Left kidney (tissue), 1 donor: ENCODE data around the gene RRAGC. TPM values are rescaled to one million over a fixed set of nuclear protein-coding genes. Genes with fewer than 3 reads are reported as not detected.

Experiments
- polyA plus RNA-seq: library from polyadenylated mRNA; unstranded; fragments of 120-200 nt; gene quantifications from one replicate; pipeline ENCODE4 v1.2.1, GENCODE V29; 2013; ENCODE audit not compliant: insufficient read length

Gene RRAGC
- polyA plus RNA-seq, 1 donor, result 38.6 TPM

Other genes with a start within 250 kb of the RRAGC start
- 31.5 TPM for gene MYCBP, start 13.6 kb upstream of the RRAGC start, polyA plus RNA-seq
- 0.76 TPM for gene GJA9, start 21.8 kb upstream of the RRAGC start, polyA plus RNA-seq
- gene RHBDL2, start 82.1 kb upstream of the RRAGC start, polyA plus RNA-seq, result 1.4 TPM
- gene AKIRIN1, start 131.5 kb upstream of the RRAGC start, polyA plus RNA-seq, result 122 TPM
- gene NDUFS5, start 166.6 kb upstream of the RRAGC start, polyA plus RNA-seq, result 249 TPM